Ovary (tissue), 3 donors: ENCODE results near the gene PHACTR3.

Source experiments
- POLR2A ChIP-seq: fragments of 450-650 bp; IDR thresholded peaks from one replicate; pipeline ENCODE4 v1.6.1; 2017; ENCODE audit warnings: antibody characterized with exemption, mild to moderate bottlenecking, moderate library complexity
- TF ChIP-seq, protein P1 (sequence below), 3 donors: fragments of 450-650 bp in 2 of 3; fragments of 200-600 bp in 1 of 3; IDR thresholded peaks; one replicate each; pipeline versions ENCODE4 v1.5.1 to v1.8.0; 2016 to 2022; ENCODE audit warnings: antibody characterized with exemption in 3 of 3, mild to moderate bottlenecking in 1 of 3
- donor health status: DM: no; HTN: no; CAD: no.

DNA sequence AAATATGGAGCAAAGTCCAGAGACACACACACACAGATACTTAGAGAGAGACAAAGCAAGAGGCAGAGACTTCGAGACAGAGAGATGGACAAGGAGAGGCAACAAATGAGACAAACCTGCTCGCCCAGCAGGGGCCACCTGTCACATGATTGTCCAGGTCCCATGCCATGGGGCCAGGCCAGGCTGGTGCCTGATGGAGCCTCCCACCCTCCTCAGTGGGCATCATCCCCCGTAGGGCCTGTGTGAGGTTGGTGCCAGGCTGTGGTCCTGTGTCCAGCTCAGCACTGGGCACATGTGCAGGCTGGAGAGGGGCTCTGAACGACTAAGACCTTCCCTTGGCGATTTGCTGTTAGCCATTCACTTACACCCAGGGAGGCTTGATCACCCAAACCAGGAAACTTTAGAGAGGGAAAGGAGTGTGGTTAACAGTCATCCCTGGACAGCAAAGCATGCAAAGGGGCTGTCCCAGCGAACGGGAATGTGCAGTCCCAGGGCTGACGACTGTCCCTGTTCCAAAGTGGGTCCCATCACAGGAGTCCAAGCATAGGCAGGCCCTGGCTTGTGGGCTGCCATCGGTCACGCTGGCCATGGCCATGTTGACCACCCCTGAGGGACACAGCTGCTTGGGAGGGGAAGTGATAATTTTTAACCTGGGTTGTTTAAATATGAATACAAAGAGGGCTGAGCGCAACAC lies 38.4 kb upstream of the PHACTR3 start:
- TF ChIP-seq POLR2A: no peak
- TF ChIP-seq, protein P1, sequence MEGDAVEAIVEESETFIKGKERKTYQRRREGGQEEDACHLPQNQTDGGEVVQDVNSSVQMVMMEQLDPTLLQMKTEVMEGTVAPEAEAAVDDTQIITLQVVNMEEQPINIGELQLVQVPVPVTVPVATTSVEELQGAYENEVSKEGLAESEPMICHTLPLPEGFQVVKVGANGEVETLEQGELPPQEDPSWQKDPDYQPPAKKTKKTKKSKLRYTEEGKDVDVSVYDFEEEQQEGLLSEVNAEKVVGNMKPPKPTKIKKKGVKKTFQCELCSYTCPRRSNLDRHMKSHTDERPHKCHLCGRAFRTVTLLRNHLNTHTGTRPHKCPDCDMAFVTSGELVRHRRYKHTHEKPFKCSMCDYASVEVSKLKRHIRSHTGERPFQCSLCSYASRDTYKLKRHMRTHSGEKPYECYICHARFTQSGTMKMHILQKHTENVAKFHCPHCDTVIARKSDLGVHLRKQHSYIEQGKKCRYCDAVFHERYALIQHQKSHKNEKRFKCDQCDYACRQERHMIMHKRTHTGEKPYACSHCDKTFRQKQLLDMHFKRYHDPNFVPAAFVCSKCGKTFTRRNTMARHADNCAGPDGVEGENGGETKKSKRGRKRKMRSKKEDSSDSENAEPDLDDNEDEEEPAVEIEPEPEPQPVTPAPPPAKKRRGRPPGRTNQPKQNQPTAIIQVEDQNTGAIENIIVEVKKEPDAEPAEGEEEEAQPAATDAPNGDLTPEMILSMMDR (IDR thresholded peaks at IDR 0.05): no peak
